Neuronal stem cell (in vitro differentiated cells): ENCODE measurements around the gene PPM1L.
A peak's percentile ranks its signal among the peaks of the same experiment; 100 is the strongest.

Experiments
- DNase-seq: peaks from one replicate; pipeline ENCODE4 v3.0.0-alpha.2; 2013; ENCODE audit warnings: low spot score
- H2AFZ ChIP-seq: one replicate; pipeline ENCODE4 v1.6.1; 2013; ENCODE audit warnings: mild to moderate bottlenecking, low read length, inconsistent platforms
- H2AK5ac ChIP-seq: 2 replicates; pipeline ENCODE4 v1.6.1; 2013; ENCODE audit warnings: low read depth, mild to moderate bottlenecking, inconsistent platforms, low read length, moderate library complexity, mixed read lengths
- H2BK120ac ChIP-seq: 2 replicates; pipeline ENCODE4 v1.6.1; 2013; ENCODE audit warnings: low read depth, mild to moderate bottlenecking, inconsistent platforms, low read length, moderate library complexity, mixed read lengths
- H2BK12ac ChIP-seq: one replicate; pipeline ENCODE4 v1.6.1; 2013; ENCODE audit warnings: low read length, inconsistent platforms
- H2BK15ac ChIP-seq: 2 replicates; pipeline ENCODE4 v1.6.1; 2013; ENCODE audit warnings: mild to moderate bottlenecking, low read length, inconsistent platforms, mixed read lengths
- H2BK5ac ChIP-seq: one replicate; pipeline ENCODE4 v1.6.1; 2013; ENCODE audit warnings: inconsistent platforms, mild to moderate bottlenecking, low read length, moderate library complexity
- H3K14ac ChIP-seq: one replicate; pipeline ENCODE4 v1.6.1; 2013; ENCODE audit warnings: low read length, inconsistent platforms
- H3K18ac ChIP-seq: 2 replicates; pipeline ENCODE4 v1.6.1; 2013; ENCODE audit warnings: low read length, inconsistent platforms
- H3K23ac ChIP-seq: 2 replicates; pipeline ENCODE4 v1.6.1; 2013; ENCODE audit warnings: low read depth, mild to moderate bottlenecking, mixed read lengths, low read length, inconsistent platforms; ENCODE audit not compliant: poor library complexity
- H3K27ac ChIP-seq: replicated peaks from 3 replicates; pipeline ENCODE4 v1.5.1; 2013; ENCODE audit warnings: low read length, inconsistent platforms
- H3K27me3 ChIP-seq, 3 experiments: 2 replicates each; pipeline ENCODE4 v1.6.1; 2013; ENCODE audit warnings: low read length in 3 of 3, mild to moderate bottlenecking in 2 of 3, inconsistent platforms in 1 of 3, low read depth in 1 of 3, mixed read lengths in 1 of 3, moderate library complexity in 1 of 3; ENCODE audit not compliant: control insufficient read depth in 3 of 3, insufficient read depth in 3 of 3
- H3K36me3 ChIP-seq, 2 donors: replicated peaks in 1 of 2; 2 replicates each; pipeline ENCODE4 v1.6.1; 2013; ENCODE audit warnings: low read length in 2 of 2; ENCODE audit not compliant: control insufficient read depth in 2 of 2, insufficient read depth in 2 of 2
- H3K4ac ChIP-seq: 2 replicates; pipeline ENCODE4 v1.6.1; 2013; ENCODE audit warnings: inconsistent platforms, mild to moderate bottlenecking, low read length, moderate library complexity
- H3K4me1 ChIP-seq, 2 donors: 1 replicate in 1 of 2; 2 replicates in 1 of 2; pipeline ENCODE4 v1.6.1; 2013; ENCODE audit warnings: low read length in 2 of 2, low read depth in 1 of 2; ENCODE audit not compliant: control insufficient read depth in 2 of 2, insufficient read depth in 1 of 2
- H3K4me2 ChIP-seq: one replicate; pipeline ENCODE4 v1.6.1; 2013; ENCODE audit warnings: mild to moderate bottlenecking, low read length, inconsistent platforms; ENCODE audit not compliant: insufficient read depth, poor library complexity, severe bottlenecking
- H3K4me3 ChIP-seq, 2 donors: 2 replicates each; pipeline ENCODE4 v1.5.1; 2013; ENCODE audit warnings: low read length in 2 of 2, mild to moderate bottlenecking in 2 of 2, inconsistent platforms in 1 of 2, moderate library complexity in 1 of 2
- H3K79me1 ChIP-seq: one replicate; pipeline ENCODE4 v1.6.1; 2013; ENCODE audit warnings: low read depth, mild to moderate bottlenecking, inconsistent platforms, low read length, moderate library complexity
- H3K9ac ChIP-seq: one replicate; pipeline ENCODE4 v1.6.1; 2013; ENCODE audit warnings: mild to moderate bottlenecking, low read depth, low read length, inconsistent platforms; ENCODE audit not compliant: poor library complexity
- H3K9me3 ChIP-seq, 2 donors: replicated peaks in 1 of 2; 2 replicates each; pipeline versions ENCODE3 to v1.6.1; 2013; ENCODE audit warnings: low read length in 2 of 2, mild to moderate bottlenecking in 2 of 2, inconsistent platforms in 1 of 2, low read depth in 1 of 2, mixed read lengths in 1 of 2, moderate library complexity in 1 of 2; ENCODE audit not compliant: control insufficient read depth in 2 of 2, insufficient read depth in 1 of 2
- H4K8ac ChIP-seq: one replicate; pipeline ENCODE4 v1.6.1; 2013; ENCODE audit warnings: low read depth, mild to moderate bottlenecking, inconsistent platforms, low read length, moderate library complexity
- H4K91ac ChIP-seq: one replicate; pipeline ENCODE4 v1.6.1; 2013; ENCODE audit warnings: low read length, low read depth, mild to moderate bottlenecking, inconsistent platforms; ENCODE audit not compliant: poor library complexity
- WGBS, 2 donors: extraction: QIAGEN DNeasy Blood & Tissue Kit; methylation state at CpG; one replicate each; pipeline ENCODE4 v1.1.7; 2013; ENCODE audit warnings: missing lambda C conversion rate in 2 of 2, mixed read lengths in 1 of 2; ENCODE audit not compliant: insufficient read length in 2 of 2, insufficient replicate concordance in 1 of 2; ENCODE audit errors: extremely low coverage in 2 of 2; 5-methylcytosine and 5-hydroxymethylcytosine counted together

PPM1L gene

GRCh38 chr3:160735826-160736225 lies 20.2 kb upstream of the PPM1L start:
- peaks cover 0 to 2% of the 10 kb centered on the region in 2 donors for H3K4me1 ChIP-seq
- H3K18ac ChIP-seq, result no peak overlapping the region
- no peaks in the 10 kb centered on the region for H3K36me3 ChIP-seq
- H2BK5ac ChIP-seq, result no peak overlapping the region
- H3K9ac ChIP-seq, result no peak overlapping the region
- no peak overlapping the region for H3K23ac ChIP-seq
- H3K4me3 ChIP-seq, result no peak overlapping the region
- H3K4ac ChIP-seq, result no peak overlapping the region
- no peak overlapping the region for H2BK120ac ChIP-seq
- no peak overlapping the region for H2AK5ac ChIP-seq
- WGBS, 2 donors, result no CpG with 5 or more reads among the region's 1 CpG
- no peak overlapping the region for H3K27ac ChIP-seq
- H3K9me3 ChIP-seq, result no peaks in the 10 kb centered on the region
- H3K27me3 ChIP-seq, result peaks cover 0 to 2% (median 0%) of the 10 kb centered on the region in 3 experiments
- no peak overlapping the region for H3K14ac ChIP-seq
- DNase-seq, result no peak
- H2BK12ac ChIP-seq, result no peak overlapping the region
- H4K8ac ChIP-seq, result no peak overlapping the region
- no peaks in the 10 kb centered on the region for H3K79me1 ChIP-seq
- no peak overlapping the region for H2AFZ ChIP-seq
- no peak overlapping the region for H4K91ac ChIP-seq
- H3K4me2 ChIP-seq, result no peak overlapping the region
- H2BK15ac ChIP-seq, result no peak overlapping the region

- no peak overlapping the region for H2AFZ ChIP-seq
- no peak overlapping the region for H3K18ac ChIP-seq
- H3K27ac ChIP-seq, result no peak overlapping the region
- H3K4me2 ChIP-seq, result no peak overlapping the region
- WGBS, 2 donors, result no CpG with 5 or more reads among the region's 2 CpGs
- H2BK15ac ChIP-seq, result no peak overlapping the region
- no peak overlapping the region for H4K91ac ChIP-seq
- H3K4me1 ChIP-seq, result peaks cover 0 to 2% of the 10 kb centered on the region in 2 donors
- H3K4me3 ChIP-seq, result no peak overlapping the region
- H2BK5ac ChIP-seq, result no peak overlapping the region
- H3K9me3 ChIP-seq, result no peaks in the 10 kb centered on the region
- no peaks in the 10 kb centered on the region for H3K27me3 ChIP-seq
- no peak overlapping the region for H2BK12ac ChIP-seq
- no peak overlapping the region for H3K14ac ChIP-seq
- no peak overlapping the region for H3K9ac ChIP-seq
- no peak for DNase-seq
- H2BK120ac ChIP-seq, result no peak overlapping the region
- H3K4ac ChIP-seq, result no peak overlapping the region
- H2AK5ac ChIP-seq, result no peak overlapping the region
- H3K36me3 ChIP-seq, result no peaks in the 10 kb centered on the region
- no peak overlapping the region for H3K23ac ChIP-seq
- H4K8ac ChIP-seq, result no peak overlapping the region
- no peaks in the 10 kb centered on the region for H3K79me1 ChIP-seq
Observed at GRCh38 chr3:160738048-160738447, 18.0 kb upstream of the PPM1L start.

- Histone ChIP-seq H3K18ac (no peak overlapping the region), H3K4me1 (peaks cover 0 to 2% of the 10 kb centered on the region in 2 donors), H2BK12ac (no peak overlapping the region), H3K79me1 (no peaks in the 10 kb centered on the region), H3K23ac (peak overlapping the region; percentile 11), H3K4me3 (no peak overlapping the region), H3K4ac (no peak overlapping the region), H2BK15ac (no peak overlapping the region), H2AK5ac (no peak overlapping the region), H4K8ac (no peak overlapping the region), H3K36me3 (no peaks in the 10 kb centered on the region), H3K9me3 (no peaks in the 10 kb centered on the region), H2BK120ac (no peak overlapping the region), H4K91ac (no peak overlapping the region), H2AFZ (peak overlapping the region; percentile 9), H3K9ac (no peak overlapping the region), H3K4me2 (no peak overlapping the region), H3K14ac (no peak overlapping the region), H3K27me3 (no peaks in the 10 kb centered on the region), H2BK5ac (no peak overlapping the region), H3K27ac (no peak overlapping the region)
- DNase-seq, result no peak
- no CpG with 5 or more reads among the region's 1 CpG for WGBS, 2 donors
Observed at GRCh38 chr3:160739079-160739478, 17.0 kb upstream of the PPM1L start.

- no peak overlapping the region for H3K4me2 ChIP-seq
- no peak overlapping the region for H2BK15ac ChIP-seq
- no peak for DNase-seq
- no peak overlapping the region for H2AK5ac ChIP-seq
- H2BK5ac ChIP-seq, result no peak overlapping the region
- no peak overlapping the region for H2BK120ac ChIP-seq
- no peak overlapping the region for H3K23ac ChIP-seq
- no peaks in the 10 kb centered on the region for H3K36me3 ChIP-seq
- no peak overlapping the region for H4K91ac ChIP-seq
- H3K4me3 ChIP-seq, result no peak overlapping the region
- WGBS, 2 donors, result no CpG with 5 or more reads among the region's 2 CpGs
- H3K4me1 ChIP-seq, result no peaks in the 10 kb centered on the region
- H2AFZ ChIP-seq, result no peak overlapping the region
- no peak overlapping the region for H4K8ac ChIP-seq
- no peak overlapping the region for H3K27ac ChIP-seq
- no peak overlapping the region for H3K14ac ChIP-seq
- H3K18ac ChIP-seq, result no peak overlapping the region
- no peak overlapping the region for H3K9ac ChIP-seq
- no peaks in the 10 kb centered on the region for H3K79me1 ChIP-seq
- H2BK12ac ChIP-seq, result no peak overlapping the region
- no peaks in the 10 kb centered on the region for H3K27me3 ChIP-seq
- H3K4ac ChIP-seq, result no peak overlapping the region
- H3K9me3 ChIP-seq, result no peaks in the 10 kb centered on the region
Observed at GRCh38 chr3:160746976-160747375, 9.1 kb upstream of the PPM1L start.
